Endothelial cell of umbilical vein (primary cell): ENCODE measurements around the gene PTGER2. TPM values are rescaled to one million over a fixed set of nuclear protein-coding genes. Genes with fewer than 3 reads are reported as not detected.

ENCODE experiments used
- BruUV-seq: library from RNA; stranded (reverse); fragments of 400-500 nt; replicated peaks from 2 replicates; lab custom pipeline; 2021; lab: Mats Ljungman, UMichigan
- CTCF ChIA-PET: fragments of 300-600, 350-600 bp; sonication (Branson Sonifier 250); formaldehyde crosslinking; loops from one replicate; lab custom pipeline; 2021; ENCODE audit warnings: antibody characterized with exemption, inconsistent platforms; lab: Charles Lee
- POLR2A ChIA-PET: fragments of 300-600, 350-600 bp; sonication (Branson Sonifier 250); formaldehyde crosslinking; loops from one replicate; lab custom pipeline; 2021; ENCODE audit warnings: antibody characterized with exemption, inconsistent platforms; lab: Charles Lee
- DNase-seq: peaks from one replicate; pipeline ENCODE4 v3.0.0-alpha.2; 2011; ENCODE audit warnings: low read depth, low spot score
- FAIRE-seq: peaks from 2 replicates; lab custom pipeline; 2011; peaks lifted over from hg19 to GRCh38; lab: Jason Lieb, UNC
- H2AFZ ChIP-seq: 2 replicates; pipeline ENCODE4 v1.6.0; 2012; ENCODE audit warnings: low read depth, low read length, control low read depth, inconsistent platforms
- H3K27ac ChIP-seq: 2 replicates; pipeline ENCODE4 v1.5.1; 2011; ENCODE audit warnings: low read depth, mild to moderate bottlenecking, control low read depth, low read length, moderate library complexity; ENCODE audit not compliant: insufficient read depth
- H3K27me3 ChIP-seq, 2 experiments: 2 replicates each; pipeline versions ENCODE4 v1.6.0 to v1.6.1; 2011; ENCODE audit warnings: low read length in 2 of 2, mixed read lengths in 1 of 2; ENCODE audit not compliant: control insufficient read depth in 2 of 2, insufficient read depth in 2 of 2
- H3K36me3 ChIP-seq, 2 experiments: 2 replicates in 1 of 2; 3 replicates in 1 of 2; pipeline ENCODE4 v1.5.1; 2011; ENCODE audit warnings: low read length in 2 of 2, mild to moderate bottlenecking in 1 of 2, moderate library complexity in 1 of 2; ENCODE audit not compliant: control insufficient read depth in 2 of 2, insufficient read depth in 2 of 2; ENCODE audit errors: extremely low read depth in 1 of 2
- H3K4me1 ChIP-seq: 3 replicates; pipeline ENCODE4 v1.5.1; 2011; ENCODE audit warnings: mild to moderate bottlenecking, low read length; ENCODE audit not compliant: control insufficient read depth, insufficient read depth; ENCODE audit errors: extremely low read depth
- H3K4me2 ChIP-seq: 2 replicates; pipeline ENCODE4 v1.6.1; 2011; ENCODE audit warnings: low read length, control low read depth, mixed read lengths; ENCODE audit not compliant: insufficient read depth
- H3K4me3 ChIP-seq, 3 experiments: fragments of 200-600 bp in 1 of 3; sonication (generic), shearing (Covaris generic) in 1 of 3; replicated peaks in 1 of 3; 2 replicates each; pipeline ENCODE4 v1.5.1; 2011 to 2016; ENCODE audit warnings: control low read depth in 3 of 3, low read length in 3 of 3, mild to moderate bottlenecking in 2 of 3, inconsistent platforms in 1 of 3, low read depth in 1 of 3, moderate library complexity in 1 of 3; ENCODE audit not compliant: insufficient read depth in 1 of 3
- H3K79me2 ChIP-seq: 2 replicates; pipeline ENCODE4 v1.6.0; 2012; ENCODE audit warnings: low read length, inconsistent platforms; ENCODE audit not compliant: control insufficient read depth, insufficient read depth
- H3K9ac ChIP-seq: replicated peaks from 2 replicates; pipeline ENCODE3; 2011; ENCODE audit warnings: low read length, control low read depth; ENCODE audit not compliant: insufficient read depth; ENCODE audit errors: extremely low read depth
- H3K9me1 ChIP-seq: replicated peaks from 3 replicates; pipeline ENCODE4 v1.6.0; 2011; ENCODE audit warnings: mild to moderate bottlenecking, low read length; ENCODE audit not compliant: control insufficient read depth, insufficient read depth; ENCODE audit errors: extremely low read depth
- H3K9me3 ChIP-seq: replicated peaks from 2 replicates; pipeline ENCODE4 v1.5.1; 2012; ENCODE audit warnings: low read length, inconsistent platforms; ENCODE audit not compliant: control insufficient read depth, insufficient read depth
- H4K20me1 ChIP-seq: replicated peaks from 2 replicates; pipeline ENCODE3; 2011; ENCODE audit warnings: mild to moderate bottlenecking, low read length; ENCODE audit not compliant: control insufficient read depth, insufficient read depth; ENCODE audit errors: extremely low read depth
- EZH2 ChIP-seq: IDR thresholded peaks from 2 replicates; pipeline ENCODE4 v1.6.1; 2012; ENCODE audit warnings: borderline replicate concordance, low read depth, mild to moderate bottlenecking, moderate library complexity, low read length, inconsistent platforms; ENCODE audit not compliant: severe bottlenecking
- GATA2 ChIP-seq: IDR thresholded peaks from 2 replicates; pipeline ENCODE4 v1.7.0; 2011; ENCODE audit warnings: low read depth, mild to moderate bottlenecking, moderate library complexity, mixed read lengths, low read length; ENCODE audit not compliant: insufficient read length, insufficient read depth
- JUN ChIP-seq: IDR thresholded peaks from 2 replicates; pipeline ENCODE4 v1.6.1; 2011; ENCODE audit warnings: borderline replicate concordance, low read depth; ENCODE audit not compliant: insufficient read length, insufficient read depth
- MYC ChIP-seq: IDR thresholded peaks from one replicate; pipeline ENCODE4 v1.6.1; 2011; ENCODE audit warnings: mild to moderate bottlenecking, low read depth, low read length
- POLR2A ChIP-seq: IDR thresholded peaks from 2 replicates; pipeline ENCODE4 v1.6.1; 2012; ENCODE audit warnings: low read depth, mild to moderate bottlenecking, control low read depth, low read length
- POLR2AphosphoS5 ChIP-seq: IDR thresholded peaks from 2 replicates; pipeline ENCODE4 v1.6.1; 2012; ENCODE audit warnings: low read depth, mild to moderate bottlenecking, control low read depth, low read length, moderate library complexity; ENCODE audit not compliant: insufficient read depth
- dilution Hi-C: fragments of 300-500 bp; cut with MboI; formaldehyde crosslinking; loops from one replicate; pipeline ENCODE4 v1.15.0; 2019; ENCODE audit warnings: low sequenced_read_pairs; ENCODE audit not compliant: extremely low pct_ligation_motif_present
- intact Hi-C: fragments of 100-400 bp; cut with micrococcal nuclease; formaldehyde crosslinking; loops from one replicate; pipeline ENCODE4 v1.10.0; 2022
- polyA plus RNA-seq, 4 experiments: library from polyadenylated mRNA; depleted of rRNA in 3 of 4; stranded (reverse) in 3 of 4; unstranded in 1 of 4; fragments of >200 nt; gene quantifications; 2 replicates each; pipeline versions ENCODE4 v1.2.1 to v1.2.3, GENCODE V29; 2011 to 2012; ENCODE audit warnings: missing spikeins in 1 of 4
- total RNA-seq: library from RNA; stranded (reverse); gene quantifications from 2 replicates; pipeline ENCODE4 v1.2.3, GENCODE V29; 2021
- TF ChIP-seq, protein P1 (sequence below): IDR thresholded peaks from 2 replicates; pipeline ENCODE4 v1.6.1; 2011; ENCODE audit not compliant: insufficient read depth, insufficient read length
- TF ChIP-seq, protein P2 (sequence below), 2 donors: IDR thresholded peaks; 1 replicate in 1 of 2; 2 replicates in 1 of 2; pipeline ENCODE4 v1.5.1; 2011; ENCODE audit warnings: low read length in 2 of 2, mild to moderate bottlenecking in 2 of 2, moderate library complexity in 2 of 2, control low read depth in 1 of 2, inconsistent platforms in 1 of 2, low read depth in 1 of 2; ENCODE audit not compliant: insufficient read depth in 1 of 2; ENCODE audit errors: extremely low read depth in 1 of 2

The PTGER2 gene
- total and polyA plus RNA-seq, 2 donors (not counting 3 experiments of a cell fraction or from before 2014, with no cell fraction given), result not detected

DNA sequence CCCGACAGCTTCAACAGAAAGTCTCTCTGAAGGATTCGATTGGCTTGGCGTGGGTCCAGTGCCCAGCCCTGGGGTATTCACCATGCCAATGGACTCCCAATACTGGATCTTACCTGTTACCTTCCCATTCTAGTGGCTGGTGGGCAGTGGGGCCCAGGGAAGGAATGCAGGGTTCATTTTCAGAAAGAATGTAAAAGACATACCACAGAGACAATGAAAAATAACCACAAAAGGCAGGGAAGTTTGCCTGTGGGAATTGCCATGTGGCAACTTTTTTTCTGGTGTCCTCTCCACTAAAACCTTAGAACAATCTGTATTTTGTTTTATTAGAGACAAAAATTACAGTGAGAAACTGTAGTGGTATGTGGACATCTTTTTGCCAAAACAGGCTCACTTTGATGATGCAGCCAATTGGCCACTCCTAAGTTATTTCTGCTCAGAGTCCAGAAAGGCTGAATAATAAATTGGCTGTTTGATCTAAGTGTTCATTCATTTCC, 55.2 kb downstream of the PTGER2 start:
- FAIRE-seq, result no peak
- ChIA-PET POLR2A (no interaction called here), CTCF (no interaction called here)
- Histone ChIP-seq H3K79me2 (no peaks in the 10 kb centered on the region), H2AFZ (no peak overlapping the region), H4K20me1 (no peaks in the 10 kb centered on the region), H3K4me1 (no peaks in the 10 kb centered on the region), H3K36me3 (no peaks in the 10 kb centered on the region), H3K9ac (no peak overlapping the region), H3K4me3 (no peak overlapping the region), H3K27ac (no peak overlapping the region), H3K9me3 (no peaks in the 10 kb centered on the region), H3K9me1 (no peaks in the 10 kb centered on the region), H3K27me3 (peaks cover 0 to 5% of the 10 kb centered on the region in 2 experiments), H3K4me2 (no peak overlapping the region)
- BruUV-seq, result no TSS peak
- intact Hi-C loops (no loop called here), dilution Hi-C loops (no loop called here)
- TF ChIP-seq POLR2AphosphoS5 (no peak), MYC (no peak), JUN (no peak), POLR2A (no peak), GATA2 (no peak), EZH2 (no peak)
- TF ChIP-seq, protein P1, sequence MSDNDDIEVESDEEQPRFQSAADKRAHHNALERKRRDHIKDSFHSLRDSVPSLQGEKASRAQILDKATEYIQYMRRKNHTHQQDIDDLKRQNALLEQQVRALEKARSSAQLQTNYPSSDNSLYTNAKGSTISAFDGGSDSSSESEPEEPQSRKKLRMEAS, result no peak
- TF ChIP-seq, protein P2, sequence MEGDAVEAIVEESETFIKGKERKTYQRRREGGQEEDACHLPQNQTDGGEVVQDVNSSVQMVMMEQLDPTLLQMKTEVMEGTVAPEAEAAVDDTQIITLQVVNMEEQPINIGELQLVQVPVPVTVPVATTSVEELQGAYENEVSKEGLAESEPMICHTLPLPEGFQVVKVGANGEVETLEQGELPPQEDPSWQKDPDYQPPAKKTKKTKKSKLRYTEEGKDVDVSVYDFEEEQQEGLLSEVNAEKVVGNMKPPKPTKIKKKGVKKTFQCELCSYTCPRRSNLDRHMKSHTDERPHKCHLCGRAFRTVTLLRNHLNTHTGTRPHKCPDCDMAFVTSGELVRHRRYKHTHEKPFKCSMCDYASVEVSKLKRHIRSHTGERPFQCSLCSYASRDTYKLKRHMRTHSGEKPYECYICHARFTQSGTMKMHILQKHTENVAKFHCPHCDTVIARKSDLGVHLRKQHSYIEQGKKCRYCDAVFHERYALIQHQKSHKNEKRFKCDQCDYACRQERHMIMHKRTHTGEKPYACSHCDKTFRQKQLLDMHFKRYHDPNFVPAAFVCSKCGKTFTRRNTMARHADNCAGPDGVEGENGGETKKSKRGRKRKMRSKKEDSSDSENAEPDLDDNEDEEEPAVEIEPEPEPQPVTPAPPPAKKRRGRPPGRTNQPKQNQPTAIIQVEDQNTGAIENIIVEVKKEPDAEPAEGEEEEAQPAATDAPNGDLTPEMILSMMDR (IDR thresholded peaks at IDR 0.05; ENCODE audit: extremely low read depth in 1 of 2, insufficient read depth in 1 of 2, low read depth in 1 of 2, low read length in 2 of 2), result no peak
- DNase-seq, result no peak
